ENCODE measurements around the gene ISCU. TPM values are rescaled to one million over a fixed set of nuclear protein-coding genes. Genes with fewer than 3 reads are reported as not detected.

The ISCU gene
- total and polyA plus RNA-seq, 9 of the 15 experiments (the other 6 are each of a cell fraction or from before 2014, with no cell fraction given) = 15.9 to 92.5 (median 77.3) TPM

DNA sequence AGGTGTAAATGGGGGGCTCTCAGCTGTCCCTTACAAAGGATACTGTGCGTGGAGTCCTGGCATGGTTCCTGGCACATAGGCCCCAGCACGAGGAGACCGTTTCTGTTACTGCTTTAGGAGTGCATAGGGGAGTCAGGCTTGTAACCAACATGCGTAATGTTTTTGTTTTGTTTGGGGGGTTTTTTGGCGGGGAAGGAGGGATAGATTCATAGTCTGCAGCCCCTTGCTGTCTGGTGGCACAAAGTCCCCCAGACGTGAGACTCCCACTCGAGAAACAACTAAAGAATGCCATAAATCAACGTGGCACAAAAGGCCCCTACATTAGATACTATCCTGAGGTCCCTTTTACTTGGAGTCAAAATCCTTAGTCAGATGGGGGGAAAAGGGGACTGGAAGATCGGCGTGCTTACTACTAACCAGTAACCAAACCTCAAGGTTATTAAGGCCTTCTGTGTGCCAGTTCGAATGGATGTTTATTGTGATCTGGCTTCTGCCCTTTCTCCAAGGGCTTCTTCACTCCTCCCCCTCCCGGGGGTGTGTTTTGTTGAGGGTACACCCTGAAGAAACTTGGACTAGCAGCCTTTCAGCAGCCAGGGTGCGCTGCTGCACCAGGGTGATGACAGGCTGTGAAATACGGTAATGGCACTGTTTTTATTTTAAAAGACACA is 874 bp downstream of the ISCU start:
- ChIA-PET CTCF (ENCODE audit: low intra/inter-chr PET ratio) (interaction anchor here (0.6 to 3.1 kb wide), 5 partner anchors 55 to 530 kb away, joined by 3 to 30 read pairs (median 5); partner anchors contain the start of genes ALKBH2 and SELPLG), POLR2A (interaction anchor here (0.7 to 1.2 kb wide), 2 partner anchors 14 to 28 kb away, joined by 4 read pairs; no protein-coding TSS in a partner anchor)
- H3K9me3 ChIP-seq (replicated peaks; ENCODE audit: control insufficient read depth, insufficient read depth, low read depth, low read length) = no peaks in the 10 kb centered on the region
- H3K27me3 ChIP-seq (ENCODE audit: control insufficient read depth in 2 of 2, insufficient read depth in 2 of 2, low read length in 2 of 2) = no peaks in the 10 kb centered on the region
- H3K4me2 ChIP-seq (ENCODE audit: insufficient read depth, low read length) = peak overlapping the region; percentile 98
- H3K79me2 ChIP-seq (ENCODE audit: control insufficient read depth, insufficient read depth, low read length) = peaks cover 56% of the 10 kb centered on the region
- peak overlapping the region; percentile 92 for H2AFZ ChIP-seq (ENCODE audit: low read depth, low read length)
- H4K20me1 ChIP-seq (replicated peaks; ENCODE audit: control insufficient read depth, insufficient read depth, low read length) = peaks cover 6% of the 10 kb centered on the region; the same call in 1 of the 2 replicates
- no peaks in the 10 kb centered on the region for H3K9me1 ChIP-seq (ENCODE audit: control insufficient read depth, insufficient read depth, low read length)
- WGBS (ENCODE audit: insufficient coverage, low coverage, missing lambda C conversion rate) = 0% methylated on average over 14 of the region's 14 CpGs
- peak; percentile 76 for ATAC-seq
- intact Hi-C loops (cut with micrococcal nuclease) = loop anchor here (1.0 to 5.0 kb wide), 7 partner anchors 55 to 530 kb away; partner anchors contain the start of genes ALKBH2, CORO1C and SSH1
- H3K36me3 ChIP-seq (ENCODE audit: control insufficient read depth, insufficient read depth, low read length) = peaks cover 53% of the 10 kb centered on the region
- H3K27ac ChIP-seq (ENCODE audit: extremely low read depth, low read depth, low read length) = peak overlapping the region; percentile 85
- TSS peak; percentile 47 for BruUV-seq (replicated peaks)
- H3K4me3 ChIP-seq = peak overlapping the region; percentile 93
- in situ Hi-C loops (cut with MboI) = loop anchor here (5.0 kb wide), 2 partner anchors 239 to 529 kb away; partner anchors contain the start of gene ALKBH2
- H3K9ac ChIP-seq (ENCODE audit: insufficient read depth in 1 of 2, low read depth in 2 of 2, low read length in 2 of 2) = peak overlapping the region; percentile 90 to 96
- peaks cover 8 to 24% of the 10 kb centered on the region in 2 experiments for H3K4me1 ChIP-seq (replicated peaks in 1 of 2; ENCODE audit: control insufficient read depth in 2 of 2, insufficient read depth in 2 of 2, low read length in 2 of 2)
- DNase-seq (ENCODE audit: extremely low read depth in 1 of 4, low spot score in 3 of 4) = peak; percentile 75 to 93 (median 84)
- FAIRE-seq = peak; percentile 94
- TF ChIP-seq EP300 (IDR thresholded peaks at IDR 0.05; ENCODE audit: low read length) (peak; percentile 83), MCM7 (IDR thresholded peaks at IDR 0.05) (no peak), EP400 (IDR thresholded peaks at IDR 0.05) (peak; percentile 65), ZNF316 (IDR thresholded peaks at IDR 0.05) (no peak), CEBPZ (IDR thresholded peaks at IDR 0.05; ENCODE audit: borderline replicate concordance, low read depth, low read length) (no peak; the same call in 1 of the 2 replicates), ZNF785 (CRISPR knock-in tag; IDR thresholded peaks at IDR 0.05) (no peak), FOXP1 (CRISPR knock-in tag; IDR thresholded peaks at IDR 0.05) (no peak), ZBTB40 (IDR thresholded peaks at IDR 0.05) (no peak), ZBTB40 (CRISPR knock-in tag; IDR thresholded peaks at IDR 0.05) (no peak), NELFE (IDR thresholded peaks at IDR 0.05; ENCODE audit: insufficient read depth, insufficient read length) (no peak)
